CD4-positive, alpha-beta T cell treated with Interleukin-1 beta for 1 hour (primary cell): Measurements from ENCODE around the gene TELO2.
"Not testable (repeated sequence)": the region's sequence is repeated elsewhere in the genome, so short reads cannot be mapped to it uniquely, and the experiment has no call there.

Experiments
- DNase-seq, 2 donors: peaks; one replicate each; pipeline ENCODE4 v3.0.0-alpha.2; 2020 to 2022

Gene TELO2

GRCh38 chr16:1478937-1479336 lies 14.2 kb upstream of the TELO2 start:
- DNase-seq: not testable (repeated sequence)

GRCh38 chr16:1481906-1482835 lies 11.0 kb upstream of the TELO2 start:
- DNase-seq: no peak

- DNase-seq: no peak
These were observed 7.2 kb upstream of the TELO2 start for GRCh38 chr16:1485847-1486496.

GRCh38 chr16:1486551-1487390 lies 6.4 kb upstream of the TELO2 start:
- DNase-seq: no peak

- DNase-seq: no peak
These were observed 5.6 kb upstream of the TELO2 start for GRCh38 chr16:1487395-1488053.

- DNase-seq: no peak
These were observed 5.0 kb upstream of the TELO2 start for GRCh38 chr16:1488054-1488601.

- DNase-seq: no peak
These were observed 4.5 kb upstream of the TELO2 start, which contains the start of gene PTX4 for GRCh38 chr16:1488619-1489018. TSS of gene PTX4 (minus strand) at chr16:1488944. CDS start at chr16:1488909, 35 bp downstream.

- no peak for DNase-seq
These were observed 4.1 kb upstream of the TELO2 start for GRCh38 chr16:1489077-1489476.

- no peak for DNase-seq
These were observed 1.8 kb upstream of the TELO2 start for GRCh38 chr16:1491327-1491726.

- no peak for DNase-seq
These were observed 858 bp upstream of the TELO2 start for GRCh38 chr16:1492082-1492922.

- DNase-seq: no peak
These were observed 560 bp downstream of the TELO2 start for GRCh38 chr16:1493746-1494094.

- no peak for DNase-seq
These were observed 1.0 kb downstream of the TELO2 start for GRCh38 chr16:1494129-1494640.

GRCh38 chr16:1494711-1495110 lies 1.6 kb downstream of the TELO2 start:
- no peak for DNase-seq

GRCh38 chr16:1495211-1495888 lies 2.2 kb downstream of the TELO2 start:
- no peak for DNase-seq

- no peak for DNase-seq
These were observed 2.7 kb downstream of the TELO2 start for GRCh38 chr16:1495889-1496262.

GRCh38 chr16:1496464-1496863 lies 3.3 kb downstream of the TELO2 start:
- no peak for DNase-seq

- DNase-seq: no peak
These were observed 3.9 kb downstream of the TELO2 start for GRCh38 chr16:1497014-1497598.

GRCh38 chr16:1498899-1499676 lies 5.9 kb downstream of the TELO2 start:
- no peak for DNase-seq

- DNase-seq: no peak
These were observed 6.8 kb downstream of the TELO2 start for GRCh38 chr16:1499756-1500464.
